Measurements from ENCODE around the gene UQCRC1.
"Not testable (repeated sequence)": the region's sequence is repeated elsewhere in the genome, so short reads cannot be mapped to it uniquely, and the experiment has no call there.

The UQCRC1 gene

GRCh38 chr3:48552111-48552951 is 57.1 kb downstream of the UQCRC1 start:
- no peak for DNase-seq

GRCh38 chr3:48551651-48552050 is 57.8 kb downstream of the UQCRC1 start:
- not testable (repeated sequence) for DNase-seq

Data from NCI-H1105 (cell line).